Lower lobe of right lung (tissue), 2 donors: ENCODE measurements around the gene CD99. TPM values are rescaled to one million over a fixed set of nuclear protein-coding genes. Genes with fewer than 3 reads are reported as not detected.
A peak's percentile ranks its signal among the peaks of the same experiment; 100 is the strongest.

Experiments
- ATAC-seq, 2 donors: fragments of 200-7000 bp; cut with Tn5 transposase; one replicate each; pipeline ENCODE4 v1.9.1; 2020 to 2022; ENCODE audit warnings: mild to moderate bottlenecking in 2 of 2, moderate library complexity in 2 of 2
- DNase-seq: peaks from one replicate; pipeline ENCODE4 v3.0.0-alpha.2; 2020
- H3K27ac ChIP-seq: fragments of 200-600 bp; one replicate; pipeline ENCODE4 v1.8.0; 2022
- H3K27me3 ChIP-seq: fragments of 200-600 bp; one replicate; pipeline ENCODE4 v1.8.0; 2022; ENCODE audit warnings: low read depth
- H3K36me3 ChIP-seq: fragments of 200-600 bp; one replicate; pipeline ENCODE4 v1.8.0; 2022; ENCODE audit warnings: mild to moderate bottlenecking
- H3K4me1 ChIP-seq: fragments of 200-600 bp; one replicate; pipeline ENCODE4 v1.8.0; 2022
- H3K4me3 ChIP-seq: fragments of 200-600 bp; one replicate; pipeline ENCODE4 v1.8.0; 2022; ENCODE audit warnings: mild to moderate bottlenecking
- H3K9me3 ChIP-seq: fragments of 200-600 bp; one replicate; pipeline ENCODE4 v1.8.0; 2022
- CTCF ChIP-seq: fragments of 200-600 bp; IDR thresholded peaks from one replicate; pipeline ENCODE4 v1.8.0; 2022; ENCODE audit warnings: antibody characterized with exemption, mild to moderate bottlenecking
- intact Hi-C: fragments of 100-400 bp; cut with DNase I; formaldehyde crosslinking; loops from one replicate; pipeline ENCODE4 v1.11.0; 2022
- total RNA-seq: library from RNA; stranded (reverse); fragmentation: NEBNext Ultra II Directional; extraction: Animal tissue kit (Norgen Biotek cat#: 25700); gene quantifications from one replicate; pipeline ENCODE4 v1.2.1, GENCODE V29; 2021
- donor health status: DM: no; HTN: yes; CAD: no; lungs with severe emphysema.

Gene CD99
- total RNA-seq, 1 donor from 2014 or later, result 249 TPM

DNA sequence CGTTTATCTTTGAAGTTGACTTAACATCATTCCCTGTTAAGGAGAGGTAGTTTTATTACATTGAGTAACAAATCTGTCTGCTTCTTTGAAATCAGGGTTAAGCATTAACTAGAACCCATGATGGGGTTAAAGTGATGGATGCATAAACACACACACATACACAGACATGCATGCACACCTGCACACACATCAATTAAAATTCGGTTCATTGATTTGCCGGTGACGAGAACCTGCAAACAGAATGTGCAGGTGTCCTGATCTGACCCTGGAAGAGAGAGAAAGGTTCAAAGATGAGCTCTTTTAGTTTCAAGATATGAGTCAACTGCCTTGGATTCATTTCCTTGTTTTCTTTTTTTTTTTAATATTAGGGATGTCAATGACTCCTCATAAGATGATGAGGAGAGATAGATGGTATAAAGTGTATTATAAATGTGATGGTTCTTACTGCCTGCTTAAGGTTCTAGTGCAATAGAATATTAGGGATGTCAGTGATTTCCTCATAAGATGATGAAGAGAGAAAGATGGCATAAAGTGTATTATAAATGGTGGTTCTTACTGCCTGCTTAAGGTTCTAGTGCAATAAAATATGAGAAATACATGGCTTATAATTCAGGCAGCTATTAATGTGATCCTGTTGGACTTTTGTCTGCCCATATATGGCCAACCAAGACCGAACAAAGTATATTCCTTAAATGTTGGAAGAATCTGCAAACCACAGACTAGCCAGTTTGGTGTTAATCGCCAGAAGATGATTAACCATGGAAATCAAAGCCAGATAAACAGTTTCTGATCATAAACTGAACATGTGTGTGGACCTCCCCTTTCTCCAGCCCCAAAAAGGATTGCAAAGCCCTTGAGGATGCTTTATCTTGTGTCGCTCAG lies 14.1 kb upstream of the CD99 start:
- no peak overlapping the region for H3K27ac ChIP-seq
- TF ChIP-seq CTCF, result no peak
- no peaks in the 10 kb centered on the region for H3K9me3 ChIP-seq
- intact Hi-C loops, result no loop called here
- H3K36me3 ChIP-seq, result no peaks in the 10 kb centered on the region
- H3K4me1 ChIP-seq, result no peaks in the 10 kb centered on the region
- DNase-seq, result no peak
- ATAC-seq, result no peak
- no peak overlapping the region for H3K4me3 ChIP-seq
- no peaks in the 10 kb centered on the region for H3K27me3 ChIP-seq

- Histone ChIP-seq H3K27ac (no peak overlapping the region), H3K9me3 (no peaks in the 10 kb centered on the region), H3K27me3 (no peaks in the 10 kb centered on the region), H3K4me1 (no peaks in the 10 kb centered on the region), H3K4me3 (no peak overlapping the region), H3K36me3 (no peaks in the 10 kb centered on the region)
- intact Hi-C loops, result no loop called here
- ATAC-seq (peak; percentile 64 to 78), DNase-seq (peak; percentile 55)
- TF ChIP-seq CTCF, result no peak
Observed at GRCh38 chrX:2677764-2678163, 13.3 kb upstream of the CD99 start.

GRCh38 chrX:2678583-2678982 lies 12.5 kb upstream of the CD99 start:
- Histone ChIP-seq H3K4me3 (no peak overlapping the region), H3K9me3 (no peaks in the 10 kb centered on the region), H3K36me3 (no peaks in the 10 kb centered on the region), H3K4me1 (no peaks in the 10 kb centered on the region), H3K27me3 (no peaks in the 10 kb centered on the region), H3K27ac (no peak overlapping the region)
- TF ChIP-seq CTCF, result no peak
- no peak for DNase-seq
- intact Hi-C loops, result no loop called here
- ATAC-seq, result no peak

- Histone ChIP-seq H3K27me3 (no peaks in the 10 kb centered on the region), H3K4me1 (no peaks in the 10 kb centered on the region), H3K9me3 (no peaks in the 10 kb centered on the region), H3K36me3 (no peaks in the 10 kb centered on the region), H3K27ac (no peak overlapping the region), H3K4me3 (no peak overlapping the region)
- DNase-seq, result no peak
- no peak for ATAC-seq
- TF ChIP-seq CTCF, result no peak
- intact Hi-C loops, result no loop called here
Observed at GRCh38 chrX:2679534-2680485, 11.3 kb upstream of the CD99 start.

GRCh38 chrX:2680486-2681348 lies 10.4 kb upstream of the CD99 start:
- Histone ChIP-seq H3K4me1 (no peaks in the 10 kb centered on the region), H3K27me3 (no peaks in the 10 kb centered on the region), H3K4me3 (no peak overlapping the region), H3K9me3 (no peaks in the 10 kb centered on the region), H3K36me3 (no peaks in the 10 kb centered on the region), H3K27ac (no peak overlapping the region)
- ATAC-seq (no peak), DNase-seq (no peak)
- intact Hi-C loops, result no loop called here
- TF ChIP-seq CTCF, result no peak
